Globus pallidus (tissue), 1 donor: Measurements from ENCODE around the gene RECK.
A peak's percentile ranks its signal among the peaks of the same experiment; 100 is the strongest.
"Not testable (repeated sequence)": the region's sequence is repeated elsewhere in the genome, so short reads cannot be mapped to it uniquely, and the experiment has no call there.

ENCODE experiments used
- DNase-seq: peaks from one replicate; pipeline ENCODE4 v3.0.0-alpha.2; 2015; ENCODE audit warnings: low spot score

The RECK gene

DNA sequence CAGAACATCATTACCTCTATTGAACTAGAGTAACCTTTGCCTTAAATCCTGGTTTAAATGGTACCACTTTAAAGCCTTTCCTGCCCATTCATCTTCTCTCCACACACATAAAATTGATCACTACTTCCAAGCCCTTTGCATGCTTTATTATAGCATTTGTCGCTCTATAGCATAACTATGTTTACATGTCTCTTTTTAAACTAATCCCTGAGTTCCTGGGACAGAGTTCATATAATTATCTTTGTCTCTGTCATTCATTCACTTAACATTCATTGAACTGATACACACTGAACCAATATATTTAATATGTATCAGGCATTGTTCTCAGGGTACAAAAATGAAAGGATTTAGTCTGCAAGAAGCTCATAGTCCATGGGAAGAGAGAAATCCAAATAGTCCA is 37.3 kb downstream of the RECK start:
- no peak for DNase-seq

DNA sequence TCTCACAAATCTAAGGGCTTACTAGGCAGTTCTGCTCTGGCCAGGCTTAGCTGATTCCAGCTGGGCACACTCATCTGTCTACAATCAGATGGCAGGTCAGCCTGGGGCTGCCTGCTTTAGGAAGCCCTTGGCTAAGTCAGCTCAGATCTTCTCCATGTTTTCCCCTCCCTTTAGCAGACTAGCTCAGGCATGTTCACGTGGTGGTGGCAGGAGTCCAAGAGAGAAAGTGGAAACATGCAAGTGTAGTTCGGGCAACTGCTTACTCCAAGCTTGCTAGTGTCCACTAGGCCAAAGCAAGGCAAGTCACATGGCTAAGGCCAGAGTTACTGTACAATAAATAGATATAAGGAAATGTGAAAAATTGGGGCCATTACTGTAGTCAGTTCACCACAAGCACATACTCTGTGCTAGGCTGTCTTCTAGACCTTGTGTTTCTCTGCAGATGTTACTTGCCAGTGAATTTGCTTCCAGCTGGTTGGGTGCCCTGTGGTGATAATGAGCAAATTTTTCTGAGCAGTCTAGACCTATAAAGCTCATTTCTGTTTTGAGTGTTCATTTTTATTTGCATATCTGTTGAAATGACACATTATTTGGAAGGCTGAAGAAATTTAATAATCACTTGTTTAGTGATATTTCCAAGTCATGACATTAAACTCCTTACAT is 38.3 kb downstream of the RECK start:
- peak; percentile 81 for DNase-seq

DNA sequence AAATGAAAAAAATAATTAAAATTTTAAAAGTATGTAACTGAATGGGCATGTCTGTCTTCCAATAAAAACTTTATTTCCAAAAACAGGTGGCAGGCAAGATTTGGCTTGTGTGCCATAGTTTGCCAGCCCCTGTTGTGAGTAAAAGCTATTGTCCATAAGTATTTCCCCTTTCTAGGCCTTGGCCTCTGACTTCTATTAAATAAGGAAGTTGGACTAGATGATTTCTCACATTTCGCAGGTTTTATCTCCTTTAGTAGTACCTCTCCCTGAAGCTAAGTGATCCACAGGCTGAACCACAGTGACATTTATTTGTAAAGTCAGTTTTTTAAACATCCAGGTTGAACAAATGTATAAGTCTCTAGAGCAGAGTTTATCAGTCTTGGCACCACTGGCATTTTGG is 41.3 kb downstream of the RECK start:
- no peak for DNase-seq

DNA sequence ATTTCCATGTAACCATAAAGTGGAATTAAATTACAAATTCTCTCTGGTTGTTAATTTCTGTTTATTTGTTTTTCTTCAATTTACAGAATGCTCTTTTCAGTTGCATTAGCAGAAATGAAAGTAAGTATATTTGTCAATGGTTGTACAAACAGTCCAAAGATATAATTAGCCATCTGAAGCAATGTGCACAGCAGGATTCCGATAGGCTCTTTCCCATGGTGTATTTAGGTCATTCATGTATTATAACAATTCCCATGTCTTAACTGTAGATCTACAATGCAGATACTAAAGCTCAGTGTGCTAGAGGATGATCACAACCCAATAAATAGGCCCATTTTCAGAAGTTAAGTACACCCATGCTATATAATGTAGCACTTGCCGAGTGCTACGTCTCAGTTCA is 43.8 kb downstream of the RECK start:
- DNase-seq: no peak

DNA sequence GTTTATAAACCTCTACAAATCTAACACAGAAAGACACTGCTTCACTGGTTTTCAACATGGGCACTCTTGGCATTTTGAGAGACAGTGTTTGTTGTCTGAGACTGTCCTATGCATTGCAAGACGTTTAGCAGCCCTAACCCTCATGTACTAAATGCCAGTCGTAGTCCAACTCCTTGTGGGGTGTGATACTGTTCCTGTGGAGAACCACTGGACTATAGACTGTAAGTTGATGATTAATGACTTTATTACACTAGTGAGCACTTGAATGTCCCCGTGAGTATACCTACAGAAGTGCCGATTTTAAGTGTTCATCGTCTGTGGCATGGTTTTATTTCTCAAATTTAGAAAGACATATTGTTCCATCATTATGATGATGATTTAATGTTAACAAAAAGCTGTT is 46.2 kb downstream of the RECK start:
- no peak for DNase-seq

DNA sequence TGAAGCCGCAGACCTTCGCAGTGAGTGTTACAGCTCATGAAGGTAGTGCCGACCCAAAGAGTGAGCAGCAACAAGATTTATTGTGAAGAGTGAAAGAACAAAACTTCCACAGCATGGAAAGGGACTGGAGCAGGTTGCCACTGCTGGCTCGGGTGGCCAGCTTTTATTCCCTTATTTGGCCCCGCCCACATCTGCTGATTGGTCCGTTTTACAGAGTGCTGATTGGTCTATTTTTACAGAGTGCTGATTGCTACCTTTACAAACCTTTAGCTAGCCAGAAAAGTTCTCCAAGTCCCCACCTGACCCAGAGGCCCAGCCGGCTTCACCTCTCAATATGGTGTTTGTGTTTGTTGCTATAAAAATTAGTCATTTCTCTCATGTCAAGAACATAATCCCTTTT is 49.7 kb downstream of the RECK start:
- no peak for DNase-seq

DNA sequence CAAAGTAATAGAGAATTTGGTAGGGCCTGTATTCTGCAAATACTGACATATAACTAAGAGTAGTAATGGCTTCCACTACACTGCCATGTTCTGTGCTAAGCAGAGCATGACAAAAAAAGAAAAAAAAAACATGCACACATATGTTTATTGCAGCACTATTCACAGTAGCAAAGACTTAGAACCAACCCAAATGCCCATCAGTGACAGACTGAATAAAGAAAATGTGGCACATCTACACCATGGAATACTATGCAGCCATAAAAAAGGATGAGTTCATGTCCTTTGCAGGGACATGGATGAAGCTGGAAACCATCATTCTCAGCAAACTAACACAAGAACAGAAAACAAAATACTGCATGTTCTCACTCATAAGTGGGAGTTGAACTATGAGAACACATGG is 50.3 kb downstream of the RECK start:
- not testable (repeated sequence) for DNase-seq

DNA sequence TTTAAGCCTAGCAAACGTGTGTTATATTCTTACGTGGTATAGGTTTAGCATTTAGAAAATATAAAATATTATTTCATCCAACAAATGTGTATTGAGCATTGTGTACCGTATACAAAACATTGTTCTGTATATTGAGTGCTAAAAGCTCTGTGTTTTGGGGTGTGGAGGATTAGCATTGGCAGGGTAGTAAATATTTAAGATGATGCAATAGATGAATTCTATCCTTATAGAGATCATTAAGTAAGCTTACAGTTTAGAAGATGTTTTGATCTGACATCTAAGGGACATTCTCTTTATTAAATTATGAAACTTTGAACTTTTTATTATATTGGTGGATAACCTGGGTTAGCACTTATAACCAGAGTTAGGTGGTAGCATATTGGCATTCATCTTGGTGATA is 51.3 kb downstream of the RECK start:
- no peak for DNase-seq

DNA sequence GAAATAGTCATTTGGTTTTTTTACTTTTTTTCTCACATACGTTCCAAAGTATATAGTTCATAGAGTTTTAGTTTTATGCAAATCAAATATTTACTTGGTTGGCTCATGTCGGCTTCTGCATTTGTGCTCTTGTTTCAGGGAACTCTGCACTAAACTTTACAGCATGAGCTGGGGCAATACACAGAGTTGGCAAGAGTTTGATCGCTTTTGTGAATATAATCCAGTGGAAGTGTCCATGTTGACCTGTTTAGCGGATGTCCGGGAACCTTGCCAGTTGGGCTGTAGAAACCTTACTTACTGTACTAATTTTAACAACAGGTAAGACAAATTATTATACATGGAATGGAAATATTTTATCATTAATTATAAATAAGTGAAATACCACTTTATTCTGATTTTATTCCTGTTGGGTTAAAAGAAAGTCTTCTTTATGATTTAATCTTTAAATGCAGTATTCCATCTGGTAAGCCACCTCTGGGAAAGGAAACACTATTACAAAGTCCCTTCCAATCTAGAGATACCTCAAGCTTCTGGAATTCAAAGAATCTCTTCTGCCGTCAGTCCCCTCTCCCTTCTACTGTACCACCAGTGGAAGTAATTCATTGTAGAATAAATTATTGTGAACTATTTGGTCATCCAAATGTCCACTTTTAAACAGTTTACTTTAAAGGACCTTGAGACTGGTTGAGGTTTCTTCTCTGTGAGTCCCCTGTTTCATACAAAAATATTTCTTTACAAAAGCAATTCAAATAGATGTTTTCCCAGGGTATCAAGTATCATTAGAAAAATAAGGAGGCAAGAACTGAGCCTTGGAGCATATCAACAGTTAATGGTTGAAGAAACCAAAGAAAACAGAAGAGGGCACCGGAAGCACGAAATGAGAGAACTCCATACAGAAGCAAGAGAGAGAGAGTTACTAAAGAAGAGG is 54.6 kb downstream of the RECK start:
- no peak for DNase-seq

DNA sequence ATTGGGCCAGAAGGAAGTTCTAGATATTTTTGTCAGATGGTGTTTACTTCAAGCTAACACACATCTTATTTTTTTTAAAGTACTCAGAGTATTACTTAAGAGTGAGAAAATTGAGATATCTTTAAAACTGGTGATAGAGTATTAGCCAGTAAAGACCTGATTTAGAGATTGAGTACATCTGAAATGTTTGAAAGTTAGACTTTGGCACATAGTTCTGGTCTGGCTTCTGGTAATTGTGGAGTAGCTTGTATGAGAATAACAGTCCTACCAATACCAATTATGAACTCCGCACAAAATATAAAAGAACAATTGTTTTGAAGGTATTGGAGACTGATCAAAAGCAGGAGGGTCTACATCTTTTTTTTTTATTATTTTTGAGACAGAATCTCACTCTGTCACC is 55.3 kb downstream of the RECK start:
- DNase-seq: no peak

DNA sequence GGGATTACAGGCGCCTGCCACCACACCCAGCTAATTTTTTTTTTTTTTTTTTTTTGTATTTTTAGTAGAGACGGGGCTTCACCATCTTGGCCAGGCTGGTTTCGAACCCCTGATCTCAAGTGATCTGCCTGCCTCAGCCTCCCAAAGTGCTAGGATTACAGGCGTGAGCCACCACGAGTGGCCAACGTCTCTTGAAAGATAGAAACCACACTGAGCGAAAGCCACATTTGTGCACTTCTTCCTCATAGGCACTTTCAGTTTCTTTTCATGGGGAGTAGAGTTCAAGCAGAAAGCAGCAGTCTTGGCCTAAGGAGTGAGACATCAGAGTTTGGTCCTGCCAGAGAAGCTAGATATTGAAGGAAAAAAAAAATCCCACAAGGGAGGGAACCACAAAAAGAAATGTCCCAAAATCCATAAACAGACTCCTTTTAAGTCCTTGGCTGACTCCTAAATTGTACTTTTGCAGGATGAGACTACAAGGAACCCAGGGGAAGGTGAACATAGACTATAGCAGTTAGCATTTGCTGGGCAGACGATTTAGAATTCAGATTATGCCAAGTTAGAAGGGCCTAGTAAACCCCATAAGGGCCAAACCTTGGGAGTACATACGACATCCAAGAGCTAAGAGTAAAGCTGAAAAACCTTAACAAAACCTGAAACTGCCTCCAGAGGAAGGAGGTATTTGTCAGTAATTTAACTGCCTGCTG is 55.9 kb downstream of the RECK start:
- DNase-seq: peak; percentile 32

DNA sequence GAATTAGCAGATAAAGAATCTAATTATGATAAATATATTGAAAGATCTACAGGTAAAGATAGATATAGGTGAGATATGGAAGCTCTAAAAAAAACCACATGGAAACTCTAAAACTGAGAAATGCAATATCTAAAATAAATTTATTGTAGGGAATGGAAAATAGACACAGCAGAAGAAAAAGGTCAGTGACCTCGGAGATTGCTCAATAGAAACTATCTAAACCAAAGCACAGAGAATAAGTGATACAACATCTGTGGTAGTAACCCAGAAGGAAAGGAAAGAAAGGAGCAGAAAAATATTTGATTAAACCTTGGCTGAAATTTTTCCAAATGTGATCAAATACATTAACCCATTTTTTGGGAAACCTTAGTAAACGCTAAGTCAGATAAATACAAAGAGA is 56.7 kb downstream of the RECK start:
- DNase-seq: no peak

DNA sequence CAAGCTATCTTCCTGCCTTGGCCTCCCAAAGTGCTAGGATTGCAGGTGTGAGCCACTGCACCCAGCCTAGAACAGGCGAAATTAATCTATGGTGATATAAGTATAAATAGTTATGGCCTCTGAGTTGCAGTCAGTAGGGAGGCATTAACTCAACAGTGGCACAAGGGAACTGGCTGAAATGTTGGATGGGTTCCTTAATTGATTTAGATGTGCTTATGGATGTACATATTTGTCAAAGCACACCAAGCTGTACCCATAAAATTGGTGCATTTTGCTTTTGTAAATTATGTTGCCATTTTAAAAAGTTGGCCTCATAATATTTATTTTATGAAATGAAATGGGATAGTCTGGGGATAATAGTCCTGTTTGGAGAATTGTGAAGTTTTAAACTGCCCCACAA is 63.0 kb downstream of the RECK start:
- no peak for DNase-seq

DNA sequence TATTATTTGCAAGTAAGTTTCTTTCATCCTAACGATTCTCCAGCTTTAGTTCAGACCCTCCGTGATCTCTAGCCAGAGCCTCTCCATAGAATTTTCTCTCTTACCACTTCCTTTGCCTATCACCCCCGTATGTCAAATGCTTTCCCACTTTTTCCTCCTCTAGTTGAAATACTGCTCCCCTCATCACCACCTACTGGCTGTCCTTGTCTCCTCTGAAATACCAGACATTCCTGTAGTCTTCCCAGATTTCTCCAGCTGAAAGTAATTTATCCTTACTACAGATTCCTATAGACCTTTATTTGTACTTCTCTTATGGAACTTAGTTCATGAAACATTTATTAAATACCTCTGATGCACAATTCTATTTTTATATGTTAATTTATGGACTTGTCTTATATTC is 63.8 kb downstream of the RECK start:
- no peak for DNase-seq

DNA sequence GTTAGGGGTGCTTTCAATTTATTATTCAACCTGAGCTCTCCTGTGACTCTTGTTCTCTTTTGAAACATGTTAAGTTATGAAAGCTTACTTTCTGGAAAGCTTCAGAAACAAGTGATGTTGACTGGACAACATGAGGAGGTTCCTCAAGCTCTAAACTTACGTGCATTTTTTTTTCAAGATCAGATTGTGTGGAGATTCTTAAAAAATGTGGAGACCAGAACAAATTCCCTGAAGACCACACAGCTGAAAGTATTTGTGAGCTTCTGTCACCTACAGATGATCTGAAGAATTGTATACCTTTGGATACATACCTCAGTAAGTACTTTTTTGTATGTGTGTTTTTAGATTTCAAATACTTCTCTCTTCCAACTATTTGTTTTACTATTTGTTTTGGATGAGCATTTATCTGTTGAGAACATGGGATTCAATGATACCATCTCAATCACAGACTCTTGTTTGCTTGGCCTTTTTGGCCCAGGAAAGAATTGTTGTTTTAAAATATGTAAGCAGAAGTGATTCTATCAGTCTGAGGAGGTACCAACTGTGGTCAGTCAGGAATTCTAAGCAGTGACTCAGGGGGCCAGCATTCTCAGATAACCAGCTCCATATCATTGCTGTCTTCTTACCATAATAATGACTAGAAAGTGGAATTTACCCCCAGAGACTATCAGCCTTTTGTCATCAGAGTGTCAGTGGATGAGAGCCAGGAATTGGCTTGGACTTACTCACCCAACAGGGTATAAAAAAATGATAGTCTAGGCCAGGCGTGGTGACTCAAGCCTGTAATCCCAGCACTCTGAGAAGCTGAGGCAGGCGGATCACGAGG is 65.4 kb downstream of the RECK start:
- DNase-seq: peak; percentile 30

DNA sequence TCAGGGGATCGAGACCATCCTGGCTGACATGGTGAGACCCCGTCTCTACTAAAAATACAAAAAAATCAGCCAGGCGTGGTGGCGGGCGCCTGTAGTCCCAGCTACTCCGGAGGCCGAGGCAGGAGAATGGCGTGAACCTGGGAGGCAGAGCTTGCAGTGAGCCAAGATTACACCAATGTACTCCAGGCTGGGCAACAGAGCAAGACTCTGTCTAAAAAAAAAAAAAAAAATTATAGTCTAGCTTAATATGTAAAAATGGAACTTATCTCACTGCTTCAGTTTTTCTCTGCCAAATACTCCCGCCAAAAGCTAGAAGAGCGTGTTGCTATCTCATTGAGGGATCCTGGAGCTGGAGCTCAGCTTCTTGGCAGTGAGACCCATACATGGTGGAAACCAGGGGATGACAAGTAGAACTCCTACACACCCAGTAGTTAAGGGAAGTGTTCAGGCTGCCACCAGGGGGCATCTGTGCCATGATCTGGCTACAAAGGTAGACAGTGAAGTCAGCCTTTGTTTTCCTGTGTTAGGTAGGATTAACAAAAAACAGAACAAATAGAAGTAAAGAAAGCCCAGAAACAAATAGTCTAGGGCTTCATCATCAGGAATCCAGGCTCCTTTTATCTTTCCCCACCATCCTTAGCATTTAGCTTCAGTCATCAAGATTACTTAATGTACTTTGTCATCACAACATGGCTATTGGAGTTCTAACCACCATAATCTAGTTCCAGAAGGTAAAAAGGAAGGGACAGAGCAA is 66.2 kb downstream of the RECK start:
- DNase-seq: peak; percentile 81

DNA sequence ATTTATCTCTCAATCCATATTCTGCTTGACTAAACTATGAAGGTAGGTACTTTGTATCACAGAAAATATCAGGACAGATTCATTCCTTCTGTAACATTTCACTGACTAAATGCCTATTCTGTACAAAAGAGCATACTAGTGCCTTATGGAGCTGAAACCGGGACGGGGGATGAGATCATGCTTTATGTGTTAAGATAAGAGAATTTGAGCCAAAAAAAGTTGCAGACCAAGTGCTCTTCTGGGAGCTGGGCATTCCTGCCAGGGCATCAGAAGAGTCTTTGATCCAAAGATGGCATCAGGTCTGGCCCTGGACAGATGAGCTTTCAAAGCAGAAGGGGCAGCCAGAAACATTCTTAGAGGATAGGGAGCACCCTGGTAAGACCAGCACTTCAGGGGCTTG is 72.4 kb downstream of the RECK start:
- no peak for DNase-seq

DNA sequence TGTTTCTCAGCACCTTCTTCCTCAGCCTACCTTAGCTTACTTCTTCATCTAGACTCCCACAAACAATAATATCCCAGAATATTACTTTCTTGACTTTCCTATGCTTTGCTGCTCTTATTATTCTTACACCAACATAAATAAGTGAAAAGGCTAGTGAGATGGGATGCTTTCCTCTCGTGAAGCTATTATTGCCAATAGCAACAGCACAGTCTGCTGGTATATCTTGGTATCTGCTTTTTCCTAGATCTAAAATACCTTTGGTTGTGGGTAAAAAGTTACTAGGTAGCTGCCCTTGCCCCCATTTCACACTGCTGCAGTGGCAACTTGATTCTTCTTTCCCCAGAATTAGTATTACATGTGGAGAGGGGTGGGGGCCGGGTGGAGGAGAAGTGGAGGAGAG is 73.7 kb downstream of the RECK start:
- no peak for DNase-seq

DNA sequence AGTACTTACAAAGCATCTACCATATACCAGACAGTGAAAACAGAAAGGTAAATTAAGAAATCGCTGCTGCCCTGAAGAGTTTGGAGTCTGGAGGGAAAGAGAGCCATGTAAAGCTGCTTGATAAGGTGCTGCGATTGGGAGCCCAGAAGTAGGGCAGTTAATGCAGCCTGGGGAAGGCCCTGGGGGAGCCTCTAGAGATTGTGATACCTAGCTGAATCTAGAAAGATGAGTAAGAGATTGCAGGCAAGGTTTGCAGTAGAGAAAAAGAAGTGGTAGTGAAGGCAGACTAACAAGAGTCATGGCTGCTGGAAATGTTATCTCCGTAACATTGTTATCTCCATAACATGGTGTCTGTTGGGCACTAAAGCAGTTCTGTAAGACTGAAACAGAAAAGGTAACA is 75.8 kb downstream of the RECK start:
- no peak for DNase-seq

DNA sequence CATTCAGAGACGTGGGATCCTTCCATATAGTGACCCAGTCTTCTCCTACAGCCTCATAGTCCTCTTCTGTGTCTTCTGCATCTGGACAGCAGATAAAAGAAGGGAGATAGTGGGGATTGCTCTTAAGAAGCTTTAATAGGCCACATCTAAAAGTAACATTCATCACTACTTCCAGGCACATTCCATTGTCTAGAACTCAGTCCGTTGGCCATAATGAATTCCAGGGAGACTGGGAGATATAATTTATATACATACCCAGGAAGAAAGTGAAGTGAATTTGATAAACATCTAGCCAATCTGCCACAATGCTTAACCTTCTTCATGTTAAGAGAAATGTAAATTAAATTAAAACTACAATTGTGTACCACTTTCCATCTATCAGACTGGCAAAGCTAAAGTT is 77.3 kb downstream of the RECK start:
- no peak for DNase-seq

DNA sequence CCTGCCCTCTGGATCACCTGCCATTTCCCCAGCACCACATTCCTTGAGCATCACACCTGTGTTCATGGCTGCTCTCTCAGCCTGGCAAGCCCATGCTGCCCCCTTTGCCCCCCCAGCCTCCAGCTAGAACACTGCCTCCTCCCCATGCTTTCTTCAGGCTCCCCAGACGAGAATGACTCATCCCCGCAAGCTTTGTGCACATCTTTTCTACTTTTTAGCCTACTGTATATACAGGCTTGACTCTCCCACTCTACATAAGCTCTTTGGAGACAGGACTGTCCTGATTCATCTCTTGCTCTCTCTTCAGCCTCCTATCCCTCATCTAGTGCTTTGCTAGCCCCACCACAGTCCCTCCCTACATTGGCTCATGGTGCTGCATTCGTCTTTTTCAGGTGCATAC is 79.9 kb downstream of the RECK start:
- DNase-seq: no peak
